ENCODE results near the gene UBALD2. TPM values are rescaled to one million over a fixed set of nuclear protein-coding genes. Genes with fewer than 3 reads are reported as not detected.
A peak's percentile ranks its signal among the peaks of the same experiment; 100 is the strongest.

Gene UBALD2
- total and polyA plus RNA-seq, 2 of the 13 experiments (the other 11 are each of a cell fraction or from before 2014, with no cell fraction given), result 3.3 to 89.7 TPM

DNA sequence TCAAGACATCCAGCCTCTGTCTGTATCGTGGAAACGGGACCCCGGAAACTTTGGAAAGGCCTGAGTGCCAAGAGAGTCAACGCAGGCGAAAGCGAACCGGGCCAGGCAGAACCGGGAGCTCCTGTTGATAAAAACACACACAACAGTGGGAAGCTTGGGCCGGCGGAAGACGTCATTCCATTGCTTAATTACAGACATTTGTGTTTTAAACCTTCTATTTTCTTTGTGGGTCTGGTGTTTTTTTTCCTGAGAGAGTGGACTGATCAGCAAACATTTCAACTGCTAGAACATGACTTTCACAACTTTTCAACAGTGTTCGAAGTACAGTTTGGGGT is 24.0 kb upstream of the UBALD2 start (continued):
- TF ChIP-seq SOX6 (IDR thresholded peaks at IDR 0.05) (no peak), SOX6 (CRISPR knock-in tag; IDR thresholded peaks at IDR 0.05) (0 out of 2 replicates have a peak, but pooled peaks have one; percentile 9), ZNF501 (CRISPR knock-in tag; IDR thresholded peaks at IDR 0.05) (peak; percentile 59), HOXA3 (CRISPR knock-in tag; IDR thresholded peaks at IDR 0.05) (0 out of 2 replicates have a peak, but pooled peaks have one; percentile 12), ZNF430 (CRISPR knock-in tag; IDR thresholded peaks at IDR 0.05) (0 out of 2 replicates have a peak, but pooled peaks have one; percentile 31), ZNF205 (CRISPR knock-in tag; IDR thresholded peaks at IDR 0.05) (0 out of 2 replicates have a peak, but pooled peaks have one; percentile 9), CBX2 (IDR thresholded peaks at IDR 0.05; ENCODE audit: low read depth, low read length) (peak; percentile 95), CBX2 (CRISPR knock-in tag; IDR thresholded peaks at IDR 0.05; ENCODE audit: low read depth) (no peak), NCOA1 (CRISPR knock-in tag; IDR thresholded peaks at IDR 0.05) (0 out of 2 replicates have a peak, but pooled peaks have one; percentile 23)

- H3K9ac ChIP-seq (ENCODE audit: insufficient read depth, low read depth, low read length), result no peak overlapping the region
- H3K4me3 ChIP-seq (replicated peaks in 1 of 3; ENCODE audit: insufficient read depth in 1 of 3, low read depth in 2 of 3, low read length in 3 of 3), result no peak overlapping the region
- H3K27ac ChIP-seq (ENCODE audit: extremely low read length, insufficient read depth, low read length), result no peak overlapping the region
- in situ Hi-C loops (cut with HindIII; ENCODE audit: extremely low pct_ligation_motif_present, low pct_unique_long_range_greater_than_20kb), result no loop called here
- H3K4me1 ChIP-seq (ENCODE audit: insufficient read depth, low read length), result peaks cover 59% of the 10 kb centered on the region
- ChIA-PET POLR2A (interaction anchor here (0.9 to 1.7 kb wide), 5 partner anchors 10 to 25 kb away, joined by 4 to 6 read pairs (median 5); partner anchors contain the start of gene UBALD2), CTCF (ENCODE audit: low intra/inter-chr PET ratio, low total read pairs) (no interaction called here)
- H3K79me2 ChIP-seq (ENCODE audit: insufficient read depth, low read length), result no peaks in the 10 kb centered on the region
- peaks cover 12 to 52% of the 10 kb centered on the region in 2 experiments; a peak in 4 of 5 replicates for H3K27me3 ChIP-seq (ENCODE audit: control insufficient read depth in 1 of 2, insufficient read depth in 2 of 2, low read length in 2 of 2)
- intact Hi-C loops (cut with micrococcal nuclease; ENCODE audit: unreplicated experiment), result no loop called here
- no peak overlapping the region for H2AFZ ChIP-seq (ENCODE audit: low read length)
- ATAC-seq, result no peak
- WGBS (ENCODE audit: low lambda C conversion rate), result 70% methylated on average over 15 of the region's 15 CpGs
- no TSS peak for BruUV-seq (replicated peaks)
- no peaks in the 10 kb centered on the region for H3K9me3 ChIP-seq (ENCODE audit: low read length)
- FAIRE-seq, result no peak
- H3K4me2 ChIP-seq (ENCODE audit: low read depth, low read length), result no peak overlapping the region
- H4K20me1 ChIP-seq (ENCODE audit: insufficient read depth, low read length), result no peaks in the 10 kb centered on the region
- no peak for DNase-seq (ENCODE audit: low spot score)
- no peaks in the 10 kb centered on the region for H3K36me3 ChIP-seq (replicated peaks in 1 of 2; ENCODE audit: control insufficient read depth in 1 of 2, insufficient read depth in 2 of 2, low read length in 2 of 2)
- 0 out of 2 replicates have a peak, but pooled peaks have one; percentile 16 for TF ChIP-seq ARID2 (CRISPR knock-in tag; IDR thresholded peaks at IDR 0.05; ENCODE audit: borderline replicate concordance)
- peak; percentile 79 for TF ChIP-seq ZNF770 (CRISPR knock-in tag; IDR thresholded peaks at IDR 0.05)
- TF ChIP-seq XBP1 (CRISPR knock-in tag; IDR thresholded peaks at IDR 0.05), result no peak
- TF ChIP-seq CBX2 (IDR thresholded peaks at IDR 0.05; ENCODE audit: low read depth, low read length), result 0 out of 2 replicates have a peak, but pooled peaks have one; percentile 23
- no peak for TF ChIP-seq CBX2 (CRISPR knock-in tag; IDR thresholded peaks at IDR 0.05; ENCODE audit: low read depth)
- TF ChIP-seq BORCS8-MEF2B (CRISPR knock-in tag; IDR thresholded peaks at IDR 0.05), result 0 out of 2 replicates have a peak, but pooled peaks have one; percentile 14
Observed at GRCh38 chr17:76241691-76242255, 23.4 kb upstream of the UBALD2 start.

Data from HepG2 (cell line).